ENCODE data around the gene EMC8.

The EMC8 gene

DNA sequence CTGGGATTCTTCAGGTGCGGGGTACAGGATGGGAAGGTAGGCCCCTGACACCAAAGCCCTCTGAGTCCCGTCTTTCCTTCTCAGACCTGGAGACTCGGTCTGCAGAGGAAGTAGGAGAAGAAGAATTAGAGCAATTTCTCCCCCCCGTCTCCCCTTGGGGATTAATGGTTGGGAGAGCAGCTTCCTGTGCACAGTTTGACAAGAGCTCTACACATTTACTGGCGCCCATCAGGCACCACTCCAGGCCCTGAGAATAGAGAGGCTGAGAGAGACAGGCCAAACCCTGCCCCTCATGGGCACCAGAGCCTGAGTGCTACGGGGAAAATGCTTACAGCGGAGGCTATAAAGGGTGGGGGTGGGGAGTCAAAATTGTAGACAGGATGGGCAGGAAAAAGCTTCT is 44.9 kb downstream of the EMC8 start:
- no peak for DNase-seq (ENCODE audit: low read depth)

DNA sequence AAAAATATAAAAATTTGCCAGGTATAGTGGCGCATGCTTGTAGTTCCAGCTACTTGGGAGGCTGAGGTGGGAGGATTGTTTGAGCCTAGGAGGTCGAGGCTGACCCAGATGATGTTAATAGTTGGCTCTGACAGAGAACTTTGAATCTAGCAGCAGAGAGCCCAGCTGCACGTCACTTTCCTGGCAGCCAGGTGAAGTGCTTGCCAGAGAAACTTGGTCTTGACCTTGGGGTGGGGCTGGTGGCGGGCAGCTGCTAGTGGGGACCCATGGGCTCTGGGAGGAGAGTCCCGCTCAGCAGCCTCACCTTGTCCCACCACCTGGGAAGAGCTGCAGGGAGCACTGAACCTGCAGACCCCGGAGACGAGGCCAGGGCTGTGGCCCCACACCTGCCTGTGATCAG is 45.4 kb downstream of the EMC8 start:
- DNase-seq (ENCODE audit: low read depth), result no peak

DNA sequence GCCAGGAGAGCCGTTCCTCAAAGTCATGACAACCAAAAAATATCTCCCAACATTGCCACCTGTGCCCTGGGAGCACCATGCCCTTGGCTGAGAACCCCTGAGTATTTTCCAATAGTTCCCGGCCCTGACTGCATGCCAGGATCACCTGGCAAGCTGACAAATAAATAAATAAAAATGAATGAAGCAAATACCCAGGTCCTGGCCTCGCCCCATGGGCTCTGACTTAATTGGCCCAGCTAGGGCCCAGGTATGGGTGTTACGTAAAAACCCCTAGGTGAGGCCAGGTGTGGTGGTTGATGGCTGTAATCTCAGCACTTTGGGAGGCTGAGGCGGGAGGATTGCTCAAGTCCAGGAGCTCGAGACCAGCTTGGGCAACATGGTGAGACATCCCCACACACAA is 45.8 kb downstream of the EMC8 start:
- DNase-seq (ENCODE audit: low read depth), result no peak

GRCh38 chr16:85752511-85753420 is 46.6 kb downstream of the EMC8 start:
- DNase-seq (ENCODE audit: low read depth), result no peak

GRCh38 chr16:85751698-85752501 is 47.4 kb downstream of the EMC8 start:
- DNase-seq (ENCODE audit: low read depth), result no peak

- no peak for DNase-seq (ENCODE audit: low read depth)
These were observed 48.3 kb downstream of the EMC8 start, which contains the start of gene C16orf74 for GRCh38 chr16:85750827-85751697. C16orf74 (minus strand) TSS chr16:85751096; CDS start chr16:85735217, 15,879 bp downstream.

DNA sequence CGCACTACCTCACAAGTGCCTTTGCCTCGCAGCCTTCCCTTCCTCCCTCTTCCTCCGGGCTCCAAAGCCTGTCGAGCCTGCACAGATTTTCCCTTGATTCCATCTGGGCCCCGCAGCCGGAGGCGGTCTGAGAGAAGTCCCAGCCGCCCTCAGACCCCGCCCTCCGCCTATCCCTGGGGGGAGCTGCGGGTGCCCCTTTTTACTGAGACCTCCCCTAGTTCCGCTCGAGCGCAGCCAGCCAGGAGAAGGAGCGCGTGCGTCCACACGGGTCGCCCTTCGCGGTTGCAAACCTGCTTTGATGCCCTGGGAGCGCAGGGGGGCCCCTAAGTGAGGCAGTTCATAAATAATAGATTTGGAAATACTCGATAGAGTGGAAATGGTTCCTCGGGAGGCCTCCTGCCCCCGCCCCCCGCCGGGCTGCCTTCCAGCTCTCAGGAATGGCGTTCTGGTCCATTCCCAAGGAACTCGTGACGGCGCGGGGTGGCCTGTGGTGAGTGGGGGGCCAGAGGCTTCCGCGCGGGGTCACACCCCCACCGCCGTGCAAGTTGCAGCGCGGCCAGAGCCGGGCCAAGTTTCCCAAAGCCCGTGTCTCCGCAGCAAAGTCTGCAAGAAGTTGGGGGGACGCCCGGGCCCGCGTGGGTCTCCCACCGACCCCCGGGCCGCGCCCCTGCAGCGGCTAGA is 49.1 kb downstream of the EMC8 start:
- no peak for DNase-seq (ENCODE audit: low read depth)

- no peak for DNase-seq (ENCODE audit: low read depth)
These were observed 49.6 kb downstream of the EMC8 start for GRCh38 chr16:85749771-85750145.

- no peak for DNase-seq (ENCODE audit: low read depth)
These were observed 52.7 kb downstream of the EMC8 start for GRCh38 chr16:85746460-85747215.

DNA sequence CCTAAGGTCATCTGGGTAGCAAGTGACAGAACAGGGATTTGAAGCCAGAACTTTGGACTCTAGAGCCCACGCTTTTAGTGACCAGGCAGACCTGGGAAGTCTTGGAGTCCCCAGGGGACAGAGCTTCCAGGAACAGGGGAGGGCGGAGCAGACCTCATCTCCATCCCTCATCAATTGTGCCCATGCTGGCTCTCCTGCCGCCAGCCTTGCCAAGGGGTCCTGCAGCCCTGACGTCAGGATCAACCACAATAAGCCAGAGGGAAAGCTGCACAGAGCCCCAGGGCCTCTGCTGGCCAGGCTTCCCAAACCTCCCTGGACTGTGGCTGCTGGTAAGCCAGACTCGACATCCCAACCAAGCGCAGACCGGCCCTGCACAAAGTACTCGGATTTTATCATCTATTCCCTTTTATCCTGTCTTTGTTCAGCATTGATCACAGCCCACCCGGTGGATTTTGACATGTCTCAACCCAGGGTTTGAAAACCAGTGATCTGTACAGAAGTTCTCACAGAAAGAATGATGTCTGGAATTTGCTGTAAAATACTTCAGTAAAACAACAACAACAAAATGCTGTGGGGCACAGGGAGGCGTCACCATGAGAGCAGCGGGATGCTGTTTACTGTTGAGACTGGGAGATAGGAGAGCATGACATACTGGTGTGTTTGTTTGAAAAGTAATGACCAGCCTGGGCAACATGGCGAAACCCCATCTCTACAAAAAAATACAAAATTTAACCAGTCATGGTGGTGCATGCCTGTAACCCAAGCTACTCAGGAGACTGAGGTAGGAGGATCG is 60.2 kb downstream of the EMC8 start:
- DNase-seq (ENCODE audit: low read depth), result no peak

GRCh38 chr16:85736921-85737320 is 62.4 kb downstream of the EMC8 start:
- no peak for DNase-seq (ENCODE audit: low read depth)

DNA sequence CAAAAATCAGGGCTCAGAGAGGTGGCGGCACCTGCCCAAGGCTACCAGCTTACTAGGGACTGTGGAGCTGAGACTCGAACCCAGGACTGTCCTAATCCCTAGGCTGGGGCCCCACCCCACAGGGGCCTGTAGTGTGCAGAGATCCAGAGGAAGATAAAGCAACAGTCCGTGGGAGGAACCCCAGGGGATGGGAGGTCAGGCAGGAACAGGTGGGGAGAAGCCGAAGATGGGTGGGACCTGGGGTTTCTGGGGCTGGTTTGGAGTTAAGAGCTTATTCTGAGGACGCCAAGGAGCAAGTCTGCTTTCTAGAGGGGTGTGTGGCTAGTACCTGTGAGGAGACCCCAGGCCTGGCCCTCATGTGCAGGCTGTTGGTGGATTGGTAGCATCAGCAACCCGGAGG is 63.4 kb downstream of the EMC8 start:
- DNase-seq (ENCODE audit: low read depth), result no peak

GRCh38 chr16:85735225-85735635 is 64.1 kb downstream of the EMC8 start:
- DNase-seq (ENCODE audit: low read depth), result no peak

GRCh38 chr16:85734311-85735017 is 64.9 kb downstream of the EMC8 start:
- DNase-seq (ENCODE audit: low read depth), result no peak

DNA sequence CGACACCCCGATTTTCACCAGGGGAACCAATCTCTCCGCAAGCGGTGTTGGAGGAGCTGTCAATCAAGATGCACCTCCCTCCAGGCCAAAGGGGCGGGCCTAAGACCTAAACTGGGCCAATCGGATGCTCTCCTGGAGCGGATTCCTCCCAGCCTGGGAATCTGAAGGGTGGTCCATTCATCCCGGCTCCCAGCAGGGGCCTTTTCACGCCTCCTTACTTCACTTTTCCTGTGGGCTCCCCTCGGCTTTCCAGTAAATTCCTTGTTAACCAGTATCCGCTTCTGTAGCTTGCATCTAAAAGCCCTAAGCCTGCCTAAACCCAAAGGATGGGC is 65.5 kb downstream of the EMC8 start:
- DNase-seq (ENCODE audit: low read depth), result no peak

DNA sequence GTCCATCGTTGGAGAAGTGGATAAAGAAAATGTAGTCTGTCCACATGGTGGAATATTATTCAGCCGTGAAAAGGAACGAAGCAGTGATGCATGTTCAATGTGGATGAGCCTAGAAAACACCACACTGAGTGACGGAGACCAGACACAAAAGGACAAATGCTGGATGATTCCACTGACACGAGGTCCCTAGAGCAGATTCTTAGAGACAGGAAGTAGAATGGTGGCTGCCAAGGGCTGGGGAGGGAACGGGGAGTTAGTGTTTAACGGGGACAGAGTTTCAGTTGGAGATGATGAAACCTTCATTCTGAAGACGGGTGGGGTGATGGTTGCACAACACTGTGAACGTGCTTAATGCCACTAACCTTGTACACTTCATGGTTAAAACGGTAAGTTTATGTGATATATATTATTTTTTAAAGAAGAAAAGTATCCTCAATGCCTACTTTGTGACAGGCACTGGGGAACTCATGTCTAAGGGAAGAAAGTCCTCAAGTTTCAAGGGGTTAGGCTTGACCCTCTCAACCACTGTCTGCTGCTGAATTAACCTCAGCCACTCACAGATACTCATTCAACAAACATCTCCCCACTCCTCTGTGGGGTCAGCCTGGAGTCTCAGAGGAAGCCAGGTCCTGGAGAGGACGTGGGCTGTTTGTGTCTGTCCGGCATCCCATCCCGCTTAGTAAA is 66.0 kb downstream of the EMC8 start:
- DNase-seq (ENCODE audit: low read depth), result no peak

- no peak for DNase-seq (ENCODE audit: low read depth)
These were observed 68.2 kb downstream of the EMC8 start for GRCh38 chr16:85731179-85731578.

GRCh38 chr16:85730186-85730465 is 69.2 kb downstream of the EMC8 start:
- no peak for DNase-seq (ENCODE audit: low read depth)
